Measurements from ENCODE around the gene SH3YL1.

The SH3YL1 gene

GRCh38 chr2:211486-212184 is 52.2 kb downstream of the SH3YL1 start:
- TF ChIP-seq CTCF (IDR thresholded peaks at IDR 0.05; ENCODE audit: borderline replicate concordance, control extremely low read depth, extremely low read depth, insufficient read depth, missing control alignments) = no peak
- in situ Hi-C loops (cut with MboI; ENCODE audit: low sequenced_read_pairs, unreplicated experiment) = no loop called here
- DNase-seq (ENCODE audit: low spot score) = no peak

- no peak for TF ChIP-seq CTCF (IDR thresholded peaks at IDR 0.05; ENCODE audit: borderline replicate concordance, control extremely low read depth, extremely low read depth, insufficient read depth, missing control alignments)
- no peak for DNase-seq (ENCODE audit: low spot score)
- in situ Hi-C loops (cut with MboI; ENCODE audit: low sequenced_read_pairs, unreplicated experiment) = no loop called here
Observed at GRCh38 chr2:210660-211059, 53.2 kb downstream of the SH3YL1 start.

- no peak for TF ChIP-seq CTCF (IDR thresholded peaks at IDR 0.05; ENCODE audit: borderline replicate concordance, control extremely low read depth, extremely low read depth, insufficient read depth, missing control alignments)
- in situ Hi-C loops (cut with MboI; ENCODE audit: low sequenced_read_pairs, unreplicated experiment) = no loop called here
- DNase-seq (ENCODE audit: low spot score) = no peak
Observed at GRCh38 chr2:209470-209869, 54.4 kb downstream of the SH3YL1 start.

- in situ Hi-C loops (cut with MboI; ENCODE audit: low sequenced_read_pairs, unreplicated experiment) = no loop called here
- TF ChIP-seq CTCF (IDR thresholded peaks at IDR 0.05; ENCODE audit: borderline replicate concordance, control extremely low read depth, extremely low read depth, insufficient read depth, missing control alignments) = no peak
- no peak for DNase-seq (ENCODE audit: low spot score)
Observed at GRCh38 chr2:208335-208734, 55.5 kb downstream of the SH3YL1 start.

- in situ Hi-C loops (cut with MboI; ENCODE audit: low sequenced_read_pairs, unreplicated experiment) = no loop called here
- DNase-seq (ENCODE audit: low spot score) = no peak
- TF ChIP-seq CTCF (IDR thresholded peaks at IDR 0.05; ENCODE audit: borderline replicate concordance, control extremely low read depth, extremely low read depth, insufficient read depth, missing control alignments) = no peak
Observed at GRCh38 chr2:203984-204383, 59.8 kb downstream of the SH3YL1 start.

- DNase-seq (ENCODE audit: low spot score) = no peak
- in situ Hi-C loops (cut with MboI; ENCODE audit: low sequenced_read_pairs, unreplicated experiment) = no loop called here
Observed at GRCh38 chr2:203401-203800, 60.4 kb downstream of the SH3YL1 start.

More at GRCh38 chr2:203401-203800, 60.4 kb downstream of the SH3YL1 start:
- TF ChIP-seq CTCF (IDR thresholded peaks at IDR 0.05; ENCODE audit: borderline replicate concordance, control extremely low read depth, extremely low read depth, insufficient read depth, missing control alignments) = no peak

Data from GM13976 (cell line).